GM18861 (cell line): ENCODE measurements around the gene SIGLEC15.
"Not testable (repeated sequence)": the region's sequence is repeated elsewhere in the genome, so short reads cannot be mapped to it uniquely, and the experiment has no call there.

Source experiments
- ATAC-seq: cut with Tn5 transposase; IDR thresholded peaks from one replicate; pipeline ENCODE4 v1.9.1; 2021; ENCODE audit not compliant: unreplicated experiment

Gene SIGLEC15

GRCh38 chr18:45818765-45819164 is 6.7 kb upstream of the SIGLEC15 start:
- not testable (repeated sequence) for ATAC-seq

DNA sequence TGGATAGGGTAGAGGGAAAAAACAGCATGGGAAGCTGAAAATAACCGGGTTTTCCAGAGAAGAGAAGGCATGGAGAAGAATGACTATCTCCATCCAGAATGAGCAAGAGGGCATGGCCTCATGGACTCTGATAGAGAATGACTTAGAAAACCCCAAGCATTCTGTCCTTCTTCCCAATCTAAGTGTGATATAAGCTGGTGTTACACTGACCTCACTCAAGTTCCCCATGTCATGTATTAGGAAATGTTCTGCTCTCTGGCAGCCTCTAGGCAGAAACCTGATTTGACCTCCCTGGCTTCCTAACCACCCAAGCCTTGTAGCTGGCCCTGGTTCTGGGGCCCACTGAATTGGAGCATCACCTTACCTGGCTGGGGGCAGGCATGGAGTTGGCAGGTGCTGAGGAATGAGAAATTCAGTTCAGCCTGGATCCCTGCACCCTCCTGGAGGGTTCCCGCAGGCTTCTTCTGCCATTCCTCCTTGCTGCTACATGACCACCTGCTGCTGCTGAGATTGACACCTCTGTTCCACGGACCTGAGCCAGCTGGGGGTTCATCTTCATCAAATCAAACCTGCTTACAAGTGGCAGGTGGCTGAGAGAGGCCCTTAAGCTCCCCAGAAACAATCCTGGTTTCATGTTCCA is 5.2 kb upstream of the SIGLEC15 start:
- no peak for ATAC-seq

- ATAC-seq, result no peak
These were observed 4.4 kb upstream of the SIGLEC15 start for GRCh38 chr18:45821026-45821425.

DNA sequence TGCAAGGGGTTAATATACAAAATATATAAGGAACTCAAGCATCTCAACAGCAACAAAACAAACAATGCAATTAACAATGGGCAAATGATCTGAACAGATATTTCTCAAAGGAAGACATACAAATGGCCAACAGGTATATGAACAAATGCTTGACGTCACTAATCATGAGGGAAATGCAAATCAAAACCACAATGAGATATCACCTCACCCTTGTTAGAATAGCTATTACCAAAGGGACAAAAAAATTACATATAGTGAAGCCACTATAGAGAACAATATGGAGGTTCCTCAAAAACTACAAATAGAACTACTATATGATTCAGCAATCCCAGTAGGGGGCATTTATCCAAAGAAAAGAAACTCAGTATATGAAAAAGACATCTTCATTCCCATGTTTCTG is 3.8 kb upstream of the SIGLEC15 start:
- ATAC-seq, result no peak

- ATAC-seq, result no peak
These were observed 609 bp downstream of the SIGLEC15 start for GRCh38 chr18:45826084-45826483.

DNA sequence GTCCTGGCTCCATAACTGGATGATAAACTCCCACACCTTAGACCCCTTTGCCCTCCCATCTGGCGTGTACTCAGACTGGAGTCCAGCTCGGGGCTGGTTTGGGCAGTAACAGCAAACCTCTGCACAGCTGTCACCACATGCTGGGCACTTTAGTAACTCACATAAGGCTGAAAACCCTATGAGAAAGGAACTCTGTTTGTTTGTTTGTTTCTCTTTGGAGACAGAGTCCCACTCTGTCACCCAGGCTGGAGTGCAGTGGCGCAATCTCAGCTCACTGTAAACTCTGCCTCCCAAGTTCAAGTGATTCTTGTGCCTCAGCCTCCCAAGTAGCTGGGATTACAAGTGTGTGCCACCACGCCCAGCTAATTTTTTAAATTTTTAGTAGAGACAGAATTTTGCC is 1.2 kb downstream of the SIGLEC15 start:
- ATAC-seq, result not testable (repeated sequence)

DNA sequence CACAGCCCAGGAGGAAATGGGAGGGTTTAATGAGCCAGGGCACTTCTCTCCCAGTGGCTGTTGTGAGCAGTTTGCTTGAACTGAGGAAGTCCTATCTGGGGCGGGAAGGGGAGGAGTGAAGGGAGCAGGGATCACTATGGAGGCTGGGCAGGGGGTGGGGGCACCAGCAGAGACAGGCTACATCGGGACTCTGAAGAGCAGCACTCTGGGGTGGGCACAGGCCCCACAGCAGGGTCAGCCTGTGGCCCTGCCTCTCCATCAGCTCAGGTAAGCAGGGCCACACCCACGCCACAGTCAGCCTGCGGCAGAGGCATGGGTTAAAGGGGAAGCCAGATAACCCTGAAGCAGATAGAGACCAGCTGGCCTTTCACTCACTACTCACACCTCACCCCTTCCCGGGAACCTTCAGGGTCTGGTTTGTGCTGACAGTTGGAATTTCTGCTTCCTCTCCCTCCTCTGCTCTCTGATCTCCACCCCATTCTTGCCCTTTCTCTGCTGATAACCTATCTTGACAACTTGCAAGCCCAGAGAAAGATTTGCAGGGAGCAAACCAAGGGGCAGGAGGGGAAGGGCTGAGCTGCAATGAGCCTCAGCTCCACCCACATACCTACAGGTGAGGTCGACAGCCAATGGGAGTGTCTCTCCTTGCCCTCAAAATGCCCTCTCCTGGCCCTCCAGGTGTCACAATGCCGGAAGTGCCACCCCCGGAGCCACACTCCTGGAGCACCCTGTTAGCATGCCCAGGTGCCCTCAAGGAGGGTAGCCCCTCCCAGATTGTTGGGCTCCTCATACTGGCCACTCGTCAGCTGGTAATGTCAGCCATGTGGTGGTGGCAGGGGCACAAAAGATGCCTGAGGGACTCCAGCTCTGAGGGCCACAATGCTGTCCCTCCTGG is 3.7 kb downstream of the SIGLEC15 start:
- no peak for ATAC-seq

DNA sequence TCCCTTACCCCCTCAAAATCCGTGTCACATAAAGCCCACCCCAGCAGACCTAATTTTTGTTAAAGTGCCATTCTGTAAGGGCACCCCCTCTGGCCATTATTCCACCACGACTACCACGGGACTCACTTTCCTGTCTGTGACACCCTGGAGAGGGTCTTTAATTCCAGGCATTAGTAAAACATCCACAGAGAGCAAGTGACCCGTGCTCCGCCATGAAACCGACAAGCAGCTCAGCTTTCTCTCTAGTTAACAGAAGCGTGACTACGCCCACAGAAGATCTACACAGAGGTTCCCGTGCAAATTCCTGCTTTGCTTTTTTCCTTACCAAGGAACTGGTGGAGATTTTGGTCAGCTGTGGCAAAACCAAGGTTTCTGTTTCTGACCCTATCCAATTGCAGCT is 4.4 kb downstream of the SIGLEC15 start:
- ATAC-seq, result no peak

DNA sequence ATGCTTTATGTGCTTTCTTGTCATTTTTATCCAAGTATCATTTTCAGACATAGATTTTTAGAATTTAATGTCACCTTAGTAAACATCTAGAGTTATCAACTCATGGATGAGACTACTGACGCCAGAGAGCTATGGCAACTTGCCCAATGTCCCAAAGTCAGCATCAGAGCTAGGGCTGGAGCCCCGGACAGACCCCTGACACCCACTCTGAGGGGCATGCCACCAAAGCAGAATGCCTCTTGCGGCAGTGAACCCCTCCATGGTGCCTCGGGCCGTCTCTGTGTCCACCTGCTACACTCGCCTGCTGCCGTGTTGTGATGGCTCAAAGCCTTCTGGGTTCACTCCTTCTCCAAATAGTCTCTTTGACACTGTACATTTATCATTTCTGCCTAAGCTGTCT is 5.4 kb downstream of the SIGLEC15 start:
- no peak for ATAC-seq

DNA sequence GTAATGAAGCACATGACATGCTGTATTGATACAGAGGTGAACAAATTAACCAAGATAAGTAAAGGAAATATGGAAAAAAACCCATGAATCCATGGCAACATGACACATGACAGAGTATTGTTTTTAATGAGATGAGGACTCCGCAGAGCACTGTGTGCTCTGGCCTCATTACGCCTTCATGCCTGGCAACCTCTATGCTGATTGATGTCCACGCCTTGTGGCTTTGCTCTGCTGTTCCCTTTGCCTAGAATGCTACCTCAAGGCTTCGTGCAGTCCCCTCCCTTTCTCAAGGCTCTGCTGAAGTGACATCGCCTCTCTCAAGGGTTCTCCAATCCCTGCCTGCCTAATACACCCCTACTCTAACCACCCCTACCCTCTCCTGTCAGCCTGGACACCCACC is 8.4 kb downstream of the SIGLEC15 start:
- ATAC-seq, result no peak

- ATAC-seq, result no peak
These were observed 8.8 kb downstream of the SIGLEC15 start for GRCh38 chr18:45834306-45834705.

DNA sequence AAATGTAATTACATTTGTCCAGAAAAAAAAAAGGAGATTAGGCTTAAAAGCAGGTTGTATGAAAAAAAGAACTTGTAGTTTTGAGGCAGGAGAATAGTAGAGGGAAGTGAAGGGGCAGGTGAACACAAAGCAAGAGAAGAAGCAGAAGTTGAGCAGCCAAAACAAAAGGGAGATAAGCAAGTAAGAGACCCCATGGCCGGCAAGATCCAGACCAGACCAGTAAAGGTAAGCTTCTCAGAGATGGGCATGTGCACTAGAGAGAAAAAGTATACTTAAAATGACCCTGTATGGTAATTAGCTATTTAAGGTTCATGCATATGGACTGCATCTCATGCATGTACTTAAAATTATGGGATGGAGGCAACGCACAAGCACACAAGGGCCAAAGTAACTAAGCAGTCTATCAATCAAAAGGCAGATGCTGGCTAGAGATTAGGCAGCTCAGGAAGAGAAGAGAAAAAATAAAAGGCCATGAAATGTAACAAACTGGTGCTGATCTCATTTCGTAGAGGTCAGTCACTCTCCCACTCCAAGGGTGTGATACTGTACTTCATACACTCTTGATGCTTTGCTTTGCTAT is 9.7 kb downstream of the SIGLEC15 start:
- ATAC-seq, result no peak

DNA sequence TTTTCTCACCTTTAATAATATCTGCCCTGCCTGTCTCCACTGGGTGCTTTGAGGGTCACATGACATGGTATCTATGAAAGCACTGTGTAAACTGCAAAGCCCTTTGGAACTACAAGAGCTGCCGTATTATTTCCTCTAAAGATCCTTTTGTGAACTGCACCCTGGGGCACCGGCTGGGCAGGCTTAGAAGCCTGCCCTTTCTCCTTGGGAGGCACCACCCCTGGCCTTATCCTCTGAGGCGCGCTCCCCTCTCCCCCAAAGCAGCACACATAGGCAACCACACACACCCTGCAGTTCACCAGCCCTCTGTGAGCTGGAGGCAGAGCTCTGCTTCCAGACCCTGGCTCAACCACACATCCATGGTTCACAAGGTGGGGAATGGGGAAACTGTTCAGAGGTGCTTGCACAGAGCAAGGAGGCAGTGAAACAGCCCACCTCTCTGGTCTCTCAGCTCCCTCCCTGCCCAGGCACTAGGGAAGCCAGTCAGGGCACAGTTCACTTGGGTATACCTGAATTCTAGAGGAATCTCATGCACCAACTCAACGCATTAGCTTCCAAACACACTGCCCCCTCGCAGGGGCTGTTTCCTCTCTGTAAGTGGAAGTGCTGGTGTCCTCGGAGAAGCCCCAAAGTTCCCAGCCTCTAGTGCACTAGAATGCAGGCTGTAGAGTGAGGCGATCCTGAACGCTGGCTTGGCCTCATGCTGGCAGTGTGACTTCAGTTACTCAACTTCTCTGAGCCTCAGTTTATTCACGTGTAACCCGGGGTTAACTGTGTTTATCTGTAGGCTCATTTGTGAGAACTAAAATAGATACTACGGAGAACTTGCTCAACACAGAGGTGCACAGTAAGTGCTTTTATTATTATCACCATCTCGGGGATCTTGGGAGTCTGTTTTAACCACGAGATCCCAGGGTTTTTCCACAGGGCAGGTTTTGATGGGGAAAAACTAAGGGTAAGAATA is 11.0 kb downstream of the SIGLEC15 start:
- no peak for ATAC-seq

DNA sequence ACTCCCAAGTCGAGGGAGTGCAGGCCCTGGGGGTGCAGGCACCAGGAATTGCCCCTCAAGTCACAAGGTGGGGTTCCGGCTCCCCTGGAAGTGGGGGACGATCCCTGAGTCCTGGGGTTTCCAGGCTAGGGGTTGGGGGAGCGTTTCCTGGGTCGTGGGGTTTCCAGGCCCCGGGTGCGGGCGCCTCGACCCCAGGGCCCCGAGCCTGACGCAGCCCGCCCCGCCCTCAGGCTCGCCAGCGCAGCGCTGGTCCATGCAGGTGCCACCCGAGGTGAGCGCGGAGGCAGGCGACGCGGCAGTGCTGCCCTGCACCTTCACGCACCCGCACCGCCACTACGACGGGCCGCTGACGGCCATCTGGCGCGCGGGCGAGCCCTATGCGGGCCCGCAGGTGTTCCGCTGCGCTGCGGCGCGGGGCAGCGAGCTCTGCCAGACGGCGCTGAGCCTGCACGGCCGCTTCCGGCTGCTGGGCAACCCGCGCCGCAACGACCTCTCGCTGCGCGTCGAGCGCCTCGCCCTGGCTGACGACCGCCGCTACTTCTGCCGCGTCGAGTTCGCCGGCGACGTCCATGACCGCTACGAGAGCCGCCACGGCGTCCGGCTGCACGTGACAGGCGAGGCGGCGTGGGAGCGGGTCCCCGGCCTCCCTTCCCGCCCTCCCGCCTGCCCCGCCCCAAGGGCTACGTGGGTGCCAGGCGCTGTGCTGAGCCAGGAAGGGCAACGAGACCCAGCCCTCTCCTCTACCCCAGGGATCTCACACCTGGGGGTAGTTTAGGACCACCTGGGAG is 12.0 kb downstream of the SIGLEC15 start:
- ATAC-seq, result no peak

DNA sequence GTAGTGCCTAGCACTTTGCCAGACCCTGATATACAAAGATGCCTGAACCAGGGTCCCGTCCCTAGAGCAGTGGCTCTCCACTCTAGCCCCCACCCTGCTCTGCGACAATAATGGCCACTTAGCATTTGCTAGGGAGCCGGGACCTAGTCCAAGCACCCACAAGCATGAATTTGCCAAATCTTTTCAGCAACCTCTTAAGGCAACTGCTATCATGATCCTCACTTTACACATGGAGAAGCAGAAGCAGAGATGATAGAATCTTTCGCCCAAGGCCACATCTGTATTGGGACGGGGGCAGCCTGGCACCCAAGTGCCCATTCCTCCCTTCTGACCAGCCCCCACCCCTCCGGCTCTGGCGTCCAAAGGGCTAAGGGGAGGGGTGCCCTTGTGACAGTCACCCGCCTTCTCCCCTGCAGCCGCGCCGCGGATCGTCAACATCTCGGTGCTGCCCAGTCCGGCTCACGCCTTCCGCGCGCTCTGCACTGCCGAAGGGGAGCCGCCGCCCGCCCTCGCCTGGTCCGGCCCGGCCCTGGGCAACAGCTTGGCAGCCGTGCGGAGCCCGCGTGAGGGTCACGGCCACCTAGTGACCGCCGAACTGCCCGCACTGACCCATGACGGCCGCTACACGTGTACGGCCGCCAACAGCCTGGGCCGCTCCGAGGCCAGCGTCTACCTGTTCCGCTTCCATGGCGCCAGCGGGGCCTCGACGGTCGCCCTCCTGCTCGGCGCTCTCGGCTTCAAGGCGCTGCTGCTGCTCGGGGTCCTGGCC is 13.0 kb downstream of the SIGLEC15 start:
- ATAC-seq, result no peak

DNA sequence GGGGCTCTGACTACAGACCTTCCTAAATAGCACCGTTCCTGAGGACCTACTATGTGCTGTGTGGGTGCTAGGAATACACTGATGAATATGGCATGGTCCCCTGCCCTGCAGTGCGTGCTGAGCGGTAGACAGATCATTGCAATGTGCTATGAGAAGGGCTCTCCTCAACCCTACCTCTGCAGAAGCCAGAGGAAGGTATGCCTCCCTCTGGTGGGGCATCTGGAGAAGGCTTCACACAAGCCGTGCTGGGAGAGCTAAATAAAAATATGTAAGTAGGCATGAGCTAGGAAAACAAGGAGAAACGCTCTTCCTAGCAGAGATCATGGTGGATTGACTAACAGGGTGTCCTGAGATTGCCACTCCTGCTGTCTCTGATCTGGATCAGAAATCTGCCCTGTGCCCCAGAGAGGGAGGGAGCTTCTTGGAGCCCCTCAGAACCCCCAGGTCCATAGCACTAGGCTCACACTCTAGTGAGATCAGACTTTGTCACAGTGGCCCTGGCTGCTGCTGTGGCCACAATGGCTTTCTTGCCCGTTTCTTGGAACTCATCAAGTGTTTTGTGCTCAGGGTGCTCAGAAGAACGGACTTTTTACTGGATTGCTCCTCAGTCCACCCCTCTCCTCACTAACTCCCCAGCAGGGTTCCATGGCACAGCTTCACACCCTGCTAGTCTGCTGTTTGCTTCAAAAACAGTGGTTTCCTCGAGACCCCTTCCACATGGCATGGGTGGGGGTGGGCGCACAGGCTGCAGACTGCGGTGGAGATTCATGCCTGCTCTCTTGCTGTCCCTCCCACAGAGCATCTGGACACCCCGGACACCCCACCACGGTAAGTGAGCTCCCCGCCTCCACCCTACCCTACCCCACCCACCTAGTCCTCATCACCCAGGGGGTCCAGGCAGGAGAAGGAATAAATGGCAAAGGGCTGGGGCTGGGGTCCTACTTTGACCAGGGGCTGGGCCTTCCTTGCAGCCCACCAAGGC is 14.2 kb downstream of the SIGLEC15 start:
- ATAC-seq, result peak; percentile 56

- ATAC-seq, result no peak
These were observed 15.7 kb downstream of the SIGLEC15 start for GRCh38 chr18:45841060-45841764.
